GM12873 (cell line): ENCODE results near the gene ADGRG2.

Experiments used
- TF ChIP-seq, protein P1 (sequence below): IDR thresholded peaks from 2 replicates; pipeline ENCODE4 v1.5.1; 2012; ENCODE audit warnings: low read depth, mild to moderate bottlenecking, moderate library complexity, low read length, control low read depth; ENCODE audit not compliant: insufficient read depth; ENCODE audit errors: missing control alignments

The ADGRG2 gene

GRCh38 chrX:18974993-18975392, 147.3 kb downstream of the ADGRG2 start:
- TF ChIP-seq, protein P1, sequence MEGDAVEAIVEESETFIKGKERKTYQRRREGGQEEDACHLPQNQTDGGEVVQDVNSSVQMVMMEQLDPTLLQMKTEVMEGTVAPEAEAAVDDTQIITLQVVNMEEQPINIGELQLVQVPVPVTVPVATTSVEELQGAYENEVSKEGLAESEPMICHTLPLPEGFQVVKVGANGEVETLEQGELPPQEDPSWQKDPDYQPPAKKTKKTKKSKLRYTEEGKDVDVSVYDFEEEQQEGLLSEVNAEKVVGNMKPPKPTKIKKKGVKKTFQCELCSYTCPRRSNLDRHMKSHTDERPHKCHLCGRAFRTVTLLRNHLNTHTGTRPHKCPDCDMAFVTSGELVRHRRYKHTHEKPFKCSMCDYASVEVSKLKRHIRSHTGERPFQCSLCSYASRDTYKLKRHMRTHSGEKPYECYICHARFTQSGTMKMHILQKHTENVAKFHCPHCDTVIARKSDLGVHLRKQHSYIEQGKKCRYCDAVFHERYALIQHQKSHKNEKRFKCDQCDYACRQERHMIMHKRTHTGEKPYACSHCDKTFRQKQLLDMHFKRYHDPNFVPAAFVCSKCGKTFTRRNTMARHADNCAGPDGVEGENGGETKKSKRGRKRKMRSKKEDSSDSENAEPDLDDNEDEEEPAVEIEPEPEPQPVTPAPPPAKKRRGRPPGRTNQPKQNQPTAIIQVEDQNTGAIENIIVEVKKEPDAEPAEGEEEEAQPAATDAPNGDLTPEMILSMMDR, result no peak

- TF ChIP-seq, protein P1, result no peak
Measured at GRCh38 chrX:18973527-18974192, 148.6 kb downstream of the ADGRG2 start.

- TF ChIP-seq, protein P1, result no peak
Measured at GRCh38 chrX:18971506-18971905, 150.8 kb downstream of the ADGRG2 start.

- TF ChIP-seq, protein P1, result no peak
Measured at GRCh38 chrX:18970465-18970864, 151.8 kb downstream of the ADGRG2 start.

DNA sequence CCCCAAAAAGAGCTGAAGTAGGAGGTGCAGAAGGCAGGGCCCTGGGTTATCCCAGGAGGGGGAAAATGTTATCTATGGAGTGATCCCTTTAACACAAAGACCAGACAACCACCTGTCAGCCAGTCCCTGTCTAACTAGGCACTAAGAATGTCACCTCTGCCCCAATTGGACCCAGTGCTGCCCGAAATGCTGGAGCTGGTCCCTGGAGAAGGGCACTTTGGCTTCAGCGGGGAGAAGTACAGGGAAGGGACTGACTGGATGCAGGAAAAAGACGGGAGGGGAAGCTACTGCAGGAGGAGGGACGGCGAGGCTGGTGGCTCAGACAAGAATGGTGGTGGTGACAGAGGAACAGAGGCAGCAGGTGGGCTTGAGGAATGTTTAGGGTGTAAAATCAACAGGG, 155.6 kb downstream of the ADGRG2 start:
- TF ChIP-seq, protein P1, result no peak

GRCh38 chrX:18964901-18965300, 157.4 kb downstream of the ADGRG2 start:
- TF ChIP-seq, protein P1, result no peak

- TF ChIP-seq, protein P1, result no peak
Measured at GRCh38 chrX:18964026-18964425, 158.2 kb downstream of the ADGRG2 start.
